Activated CD8-positive, alpha-beta memory T cell treated with anti-CD3 and anti-CD28 coated beads for 48 hours (primary cell): ENCODE measurements around the gene NPR3.
"Not testable (repeated sequence)": the region's sequence is repeated elsewhere in the genome, so short reads cannot be mapped to it uniquely, and the experiment has no call there.

Experiments used
- DNase-seq, 3 experiments: peaks; one replicate each; pipeline ENCODE4 v3.0.0-alpha.2; 2020; ENCODE audit warnings: low read depth in 2 of 3, low spot score in 2 of 3

Gene NPR3

GRCh38 chr5:32760091-32760509 lies 49.0 kb downstream of the NPR3 start:
- DNase-seq, result no peak

- no peak for DNase-seq
Observed at GRCh38 chr5:32765266-32765665, 54.1 kb downstream of the NPR3 start.

- no peak for DNase-seq
Observed at GRCh38 chr5:32767948-32768467, 56.9 kb downstream of the NPR3 start.

- DNase-seq, result no peak
Observed at GRCh38 chr5:32769711-32770110, 58.6 kb downstream of the NPR3 start.

- no peak for DNase-seq
Observed at GRCh38 chr5:32770444-32770843, 59.3 kb downstream of the NPR3 start.

- DNase-seq, result no peak
Observed at GRCh38 chr5:32771037-32771436, 59.9 kb downstream of the NPR3 start.

GRCh38 chr5:32773944-32774343 lies 62.8 kb downstream of the NPR3 start:
- no peak for DNase-seq

GRCh38 chr5:32776200-32776599 lies 65.1 kb downstream of the NPR3 start:
- DNase-seq, result no peak

- DNase-seq, result no peak
Observed at GRCh38 chr5:32777222-32777621, 66.1 kb downstream of the NPR3 start.

GRCh38 chr5:32777733-32778132 lies 66.6 kb downstream of the NPR3 start:
- DNase-seq, result no peak

GRCh38 chr5:32778403-32778802 lies 67.3 kb downstream of the NPR3 start:
- DNase-seq, result no peak

GRCh38 chr5:32779754-32780415 lies 68.8 kb downstream of the NPR3 start:
- no peak for DNase-seq

GRCh38 chr5:32780508-32780919 lies 69.4 kb downstream of the NPR3 start:
- DNase-seq, result no peak

GRCh38 chr5:32783661-32784060 lies 72.5 kb downstream of the NPR3 start:
- DNase-seq, result no peak

GRCh38 chr5:32785611-32786254 lies 74.6 kb downstream of the NPR3 start:
- no peak for DNase-seq

- no peak for DNase-seq
Observed at GRCh38 chr5:32786311-32786710, 75.2 kb downstream of the NPR3 start.

GRCh38 chr5:32790411-32790951 lies 79.4 kb downstream of the NPR3 start:
- DNase-seq, result no peak

GRCh38 chr5:32791536-32792243 lies 80.6 kb downstream of the NPR3 start:
- no peak for DNase-seq

- DNase-seq, result no peak
Observed at GRCh38 chr5:32794086-32794485, 83.0 kb downstream of the NPR3 start.

- DNase-seq, result no peak
Observed at GRCh38 chr5:32802764-32803163, 91.6 kb downstream of the NPR3 start.

GRCh38 chr5:32803656-32804055 lies 92.5 kb downstream of the NPR3 start:
- DNase-seq, result no peak

GRCh38 chr5:32805462-32805861 lies 94.3 kb downstream of the NPR3 start:
- not testable (repeated sequence) for DNase-seq
